ENCODE results near the gene DENND1A. TPM values are rescaled to one million over a fixed set of nuclear protein-coding genes. Genes with fewer than 3 reads are reported as not detected.

Gene DENND1A
- total RNA-seq, 6 experiments from 2014 or later = 13.9 to 22.6 (median 16.3) TPM

DNA sequence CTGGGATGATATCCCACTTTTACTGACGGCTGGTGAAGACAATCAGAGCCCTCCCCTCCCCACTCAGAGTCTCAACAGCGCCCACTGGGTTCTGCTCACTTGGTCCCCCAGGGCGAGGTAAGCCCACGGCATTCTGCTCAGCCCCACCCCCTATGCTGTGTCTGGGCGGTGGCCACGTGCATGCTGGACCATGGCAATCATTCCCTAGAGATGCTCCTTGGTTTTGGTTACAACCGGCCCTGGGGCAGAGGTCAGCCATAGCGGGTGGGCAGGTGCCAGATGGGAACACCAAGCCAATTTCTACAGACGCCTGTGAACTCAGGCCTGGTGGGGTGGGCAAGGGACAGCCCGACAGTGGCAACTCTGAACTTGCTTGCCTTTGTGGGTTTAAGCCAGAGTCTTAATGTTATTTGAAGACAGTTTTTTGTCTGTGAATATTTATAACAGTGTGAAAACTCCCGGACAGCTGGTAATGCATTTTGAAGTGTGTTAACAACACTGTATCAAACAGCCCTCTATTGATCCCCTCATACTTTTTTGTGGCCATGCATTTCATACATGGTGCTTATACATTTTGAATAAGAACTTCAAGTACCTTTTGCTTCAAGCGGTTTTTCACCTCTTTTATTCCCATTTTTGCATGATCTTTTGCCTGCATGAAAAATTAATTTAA, 479.7 kb downstream of the DENND1A start:
- WGBS (ENCODE audit: insufficient coverage, low coverage, low lambda C conversion rate, missing lambda C conversion rate) = 68% methylated on average over 4 of the region's 12 CpGs
- H3K9me3 ChIP-seq = no peaks in the 10 kb centered on the region
- no peaks in the 10 kb centered on the region for H3K4me1 ChIP-seq
- TF ChIP-seq CTCF (IDR thresholded peaks at IDR 0.05) (no peak), POLR2A (IDR thresholded peaks at IDR 0.05) (no peak)
- DNase-seq (no peak), ATAC-seq (peak in 3 of 4 donors; percentile 40 to 64 (median 46))
- intact Hi-C loops (cut with DNase I) = no loop called here
- H3K27ac ChIP-seq = no peak overlapping the region
- H3K27me3 ChIP-seq = no peaks in the 10 kb centered on the region
- peaks cover 0 to 3% (median 0%) of the 10 kb centered on the region in 4 donors for H3K36me3 ChIP-seq
- no peak overlapping the region for H3K4me3 ChIP-seq

DNA sequence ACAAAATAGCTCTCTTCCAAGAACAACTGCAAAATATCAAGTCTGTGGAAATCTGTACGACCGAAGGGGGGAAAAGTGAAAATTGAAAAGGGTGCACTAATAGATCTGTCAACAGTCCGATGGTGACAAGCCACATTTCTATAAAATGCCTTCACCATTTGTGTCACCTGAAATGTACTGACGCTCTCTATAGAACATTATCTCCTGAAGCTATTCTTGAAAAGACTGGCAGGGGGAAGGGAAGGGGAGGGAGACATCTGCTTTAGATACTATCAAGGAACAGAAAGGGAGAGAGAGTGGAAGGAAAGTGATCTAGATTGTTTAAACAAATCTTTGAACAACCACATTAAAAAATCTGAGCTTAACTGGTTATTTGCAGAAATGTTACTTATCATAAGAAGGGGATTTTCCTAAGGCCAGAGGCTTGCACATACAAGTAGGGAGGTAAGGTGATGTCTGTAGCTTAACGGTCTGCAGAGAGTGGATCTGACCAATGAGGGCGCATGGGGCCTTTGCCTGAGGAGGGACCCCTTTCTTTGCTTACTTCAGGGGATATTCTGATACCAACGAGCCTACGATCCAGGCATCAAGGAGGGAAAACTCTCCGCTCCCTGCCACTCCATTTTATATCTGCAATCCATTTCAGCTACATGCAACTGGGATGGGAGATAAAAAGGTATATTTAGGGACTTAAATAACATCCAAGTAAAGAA, 481.8 kb downstream of the DENND1A start:
- Histone ChIP-seq H3K9me3 (no peaks in the 10 kb centered on the region), H3K27me3 (no peaks in the 10 kb centered on the region), H3K36me3 (no peaks in the 10 kb centered on the region), H3K4me1 (no peaks in the 10 kb centered on the region), H3K4me3 (no peak overlapping the region), H3K27ac (no peak overlapping the region)
- WGBS (ENCODE audit: insufficient coverage, low coverage, low lambda C conversion rate, missing lambda C conversion rate) = 91% methylated on average over 8 of the region's 9 CpGs
- TF ChIP-seq POLR2A (IDR thresholded peaks at IDR 0.05) = no peak
- TF ChIP-seq CTCF (IDR thresholded peaks at IDR 0.05) = no peak
- no peak for ATAC-seq
- peak in 1 of 3 donors; percentile 11 for DNase-seq
- intact Hi-C loops (cut with DNase I) = no loop called here

DNA sequence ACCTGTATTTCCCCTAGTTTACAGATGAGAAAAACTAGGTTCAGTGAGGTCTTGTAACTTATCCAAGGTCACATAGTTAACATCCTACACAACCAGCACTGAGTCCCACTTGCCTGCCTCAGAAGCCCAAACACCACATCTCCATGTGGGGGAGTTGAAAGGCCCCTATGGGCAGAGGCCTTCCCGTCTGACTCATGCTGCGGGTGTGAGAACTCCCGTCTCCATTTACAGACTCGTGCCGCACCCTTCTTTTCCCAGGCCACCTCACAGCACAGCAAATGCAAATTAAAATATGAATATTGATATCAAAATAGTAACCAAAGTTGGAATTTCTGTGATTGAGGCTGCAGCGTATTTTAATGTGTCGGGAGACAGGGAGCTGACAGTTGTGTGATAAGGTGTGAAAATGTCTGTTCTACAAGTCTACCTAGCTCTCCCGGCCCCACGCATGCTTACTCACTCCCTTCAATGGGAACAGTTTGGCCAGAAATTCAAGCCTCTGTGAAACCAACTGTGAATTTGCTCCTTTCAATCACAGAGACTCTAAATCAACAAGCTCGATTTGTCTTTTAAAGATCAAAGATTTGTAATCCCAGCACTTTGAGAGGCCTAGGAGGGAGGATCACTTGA, 483.8 kb downstream of the DENND1A start:
- DNase-seq (peak in 1 of 3 donors; percentile 6), ATAC-seq (no peak)
- Histone ChIP-seq H3K27me3 (no peaks in the 10 kb centered on the region), H3K9me3 (no peaks in the 10 kb centered on the region), H3K4me3 (no peak overlapping the region), H3K4me1 (no peaks in the 10 kb centered on the region), H3K27ac (no peak overlapping the region), H3K36me3 (no peaks in the 10 kb centered on the region)
- 97% methylated on average over 8 of the region's 10 CpGs for WGBS (ENCODE audit: insufficient coverage, low coverage, low lambda C conversion rate, missing lambda C conversion rate)
- TF ChIP-seq POLR2A (IDR thresholded peaks at IDR 0.05) = no peak
- TF ChIP-seq CTCF (IDR thresholded peaks at IDR 0.05) = no peak
- intact Hi-C loops (cut with DNase I) = no loop called here

GRCh38 chr9:123445116-123445515, 484.8 kb downstream of the DENND1A start:
- Histone ChIP-seq H3K27me3 (no peaks in the 10 kb centered on the region), H3K27ac (no peak overlapping the region), H3K4me1 (no peaks in the 10 kb centered on the region), H3K4me3 (no peak overlapping the region), H3K36me3 (no peaks in the 10 kb centered on the region), H3K9me3 (no peaks in the 10 kb centered on the region)
- WGBS (ENCODE audit: insufficient coverage, low coverage, low lambda C conversion rate, missing lambda C conversion rate) = 92% methylated on average over 2 of the region's 7 CpGs
- TF ChIP-seq POLR2A (IDR thresholded peaks at IDR 0.05) = no peak
- TF ChIP-seq CTCF (IDR thresholded peaks at IDR 0.05) = no peak
- intact Hi-C loops (cut with DNase I) = no loop called here
- ATAC-seq (no peak), DNase-seq (peak in 1 of 3 donors; percentile 26)

All from right lobe of liver (tissue), 6 donors.